Spleen (tissue), 7 donors: ENCODE results near the gene KBTBD4.

Experiments used
- CTCF ChIP-seq, 11 experiments: fragments of 200-600 bp in 7 of 11; fragments of 450-650 bp in 4 of 11; sonication (generic) in 4 of 11; IDR thresholded peaks in 8 of 11; conservative IDR thresholded peaks in 3 of 11; 1 replicate in 7 of 11; 2 replicates in 4 of 11; pipeline versions ENCODE4 v1.4.0 to v1.8.0; 2016 to 2021; ENCODE audit warnings: antibody characterized with exemption in 11 of 11, inconsistent platforms in 4 of 11, mild to moderate bottlenecking in 1 of 11
- POLR2AphosphoS5 ChIP-seq, 3 donors: sonication (generic); formaldehyde crosslinking; IDR thresholded peaks; one replicate each; pipeline ENCODE4 v1.5.1; 2017; ENCODE audit warnings: antibody characterized with exemption in 3 of 3
- donor health status: DM: no; HTN: no; CAD: no; lungs with moderate emphysema.
- donor health status: DM: no; HTN: no; CAD: no.
- donor health status: DM: no; HTN: no; CAD: no.

- TF ChIP-seq CTCF (IDR thresholded peaks at IDR 0.05 in 8 of 11, conservative IDR thresholded peaks at IDR 0.05 in 3 of 11): no peak
- TF ChIP-seq POLR2AphosphoS5 (IDR thresholded peaks at IDR 0.05): peak in 2 of 3 donors; percentile 20 to 48
These were observed 54.4 kb downstream of the KBTBD4 start for GRCh38 chr11:47524291-47524874.
